H1 (cell line): ENCODE results near the gene STXBP6. TPM values are rescaled to one million over a fixed set of nuclear protein-coding genes. Genes with fewer than 3 reads are reported as not detected.

Experiments used
- CTCF ChIA-PET: fragments of 300-600 bp; sonication (Branson Sonifier 250); formaldehyde crosslinking; loops from one replicate; lab custom pipeline; 2021; ENCODE audit not compliant: partially characterized antibody; lab: Charles Lee
- POLR2A ChIA-PET: fragments of 300-600 bp; sonication (Branson Sonifier 250); formaldehyde crosslinking; loops from one replicate; lab custom pipeline; 2021; ENCODE audit warnings: inconsistent platforms; ENCODE audit not compliant: partially characterized antibody; lab: Charles Lee
- DNase-seq, 2 experiments: peaks; one replicate each; pipeline versions ENCODE4 v3.0.0 to v3.0.0-alpha.2; 2010 to 2022; ENCODE audit warnings: low spot score in 2 of 2, low read depth in 1 of 2, mixed read lengths in 1 of 2
- FAIRE-seq: peaks from 2 replicates; lab custom pipeline; 2011; peaks lifted over from hg19 to GRCh38; lab: Jason Lieb, UNC
- H2AFZ ChIP-seq: 2 replicates; pipeline ENCODE4 v1.8.1; 2012; ENCODE audit warnings: low read length, inconsistent platforms
- H2AK5ac ChIP-seq: 2 replicates; pipeline ENCODE4 v1.6.1; 2013; ENCODE audit warnings: low read depth, low read length
- H2BK120ac ChIP-seq: replicated peaks from 2 replicates; pipeline ENCODE3; 2013; ENCODE audit warnings: low read depth, low read length, inconsistent platforms
- H2BK12ac ChIP-seq: 2 replicates; pipeline ENCODE4 v1.6.1; 2013; ENCODE audit warnings: low read depth, low read length
- H2BK15ac ChIP-seq: 2 replicates; pipeline ENCODE4 v1.6.1; 2013; ENCODE audit warnings: low read length
- H2BK20ac ChIP-seq: 2 replicates; pipeline ENCODE4 v1.6.1; 2013; ENCODE audit warnings: low read length
- H2BK5ac ChIP-seq: 2 replicates; pipeline ENCODE4 v1.6.1; 2013; ENCODE audit warnings: low read depth, low read length
- H3K14ac ChIP-seq: 2 replicates; pipeline ENCODE4 v1.6.1; 2013; ENCODE audit warnings: inconsistent platforms; ENCODE audit not compliant: insufficient read length
- H3K18ac ChIP-seq: 2 replicates; pipeline ENCODE4 v1.6.1; 2013; ENCODE audit warnings: low read length; ENCODE audit errors: extremely low read depth
- H3K23ac ChIP-seq: 2 replicates; pipeline ENCODE4 v1.6.1; 2013; ENCODE audit warnings: inconsistent platforms; ENCODE audit not compliant: insufficient read length
- H3K23me2 ChIP-seq: 2 replicates; pipeline ENCODE4 v1.6.1; 2013; ENCODE audit warnings: low read depth, low read length
- H3K27ac ChIP-seq: 2 replicates; pipeline ENCODE4 v1.6.1; 2011; ENCODE audit warnings: low read depth, low read length, inconsistent platforms
- H3K27me3 ChIP-seq, 4 experiments: replicated peaks in 1 of 4; 1 replicate in 1 of 4; 2 replicates in 3 of 4; pipeline versions ENCODE4 v1.6.1 to v1.8.1; 2011 to 2013; ENCODE audit warnings: low read length in 3 of 4, mild to moderate bottlenecking in 3 of 4, inconsistent platforms in 2 of 4, mixed read lengths in 2 of 4, moderate library complexity in 1 of 4; ENCODE audit not compliant: control insufficient read depth in 3 of 4, insufficient read depth in 3 of 4; ENCODE audit errors: extremely low read depth in 1 of 4
- H3K36me3 ChIP-seq, 4 experiments: 2 replicates each; pipeline versions ENCODE4 v1.6.1 to v1.8.1; 2011 to 2013; ENCODE audit warnings: mild to moderate bottlenecking in 4 of 4, low read length in 3 of 4, moderate library complexity in 2 of 4, control low read depth in 1 of 4, inconsistent platforms in 1 of 4; ENCODE audit not compliant: insufficient read depth in 4 of 4, control insufficient read depth in 2 of 4
- H3K4ac ChIP-seq: replicated peaks from 2 replicates; pipeline ENCODE3; 2013; ENCODE audit warnings: low read length, low read depth, mixed read lengths, inconsistent platforms; ENCODE audit not compliant: insufficient read length
- H3K4me1 ChIP-seq, 4 experiments: replicated peaks in 1 of 4; 1 replicate in 1 of 4; 2 replicates in 3 of 4; pipeline versions ENCODE4 v1.6.1 to v1.8.1; 2011 to 2013; ENCODE audit warnings: low read length in 3 of 4, inconsistent platforms in 2 of 4, mixed read lengths in 1 of 4; ENCODE audit not compliant: insufficient read depth in 4 of 4, control insufficient read depth in 3 of 4
- H3K4me2 ChIP-seq, 2 experiments: 2 replicates each; pipeline versions ENCODE4 v1.6.1 to v1.8.1; 2011 to 2013; ENCODE audit warnings: low read depth in 2 of 2, low read length in 2 of 2, control low read depth in 1 of 2, inconsistent platforms in 1 of 2, mild to moderate bottlenecking in 1 of 2; ENCODE audit not compliant: insufficient read depth in 1 of 2
- H3K4me3 ChIP-seq, 4 experiments: fragments of 200-600, 300-600 bp in 1 of 4; sonication (generic), shearing (Covaris generic), sonication (Bioruptor Twin) in 1 of 4; 2 replicates each; pipeline versions ENCODE4 v1.5.1 to v1.8.1; 2011 to 2016; ENCODE audit warnings: low read length in 4 of 4, low read depth in 3 of 4, control low read depth in 2 of 4, inconsistent platforms in 2 of 4, mild to moderate bottlenecking in 2 of 4, mixed read lengths in 1 of 4, moderate library complexity in 1 of 4; ENCODE audit not compliant: insufficient read depth in 2 of 4; ENCODE audit errors: extremely low read depth in 1 of 4
- H3K56ac ChIP-seq: replicated peaks from 2 replicates; pipeline ENCODE3; 2013; ENCODE audit warnings: low read depth, mild to moderate bottlenecking, mixed read lengths, low read length, inconsistent platforms; ENCODE audit not compliant: insufficient read length
- H3K79me1 ChIP-seq: 2 replicates; pipeline ENCODE4 v1.6.1; 2013; ENCODE audit warnings: low read depth, low read length, control low read depth
- H3K79me2 ChIP-seq, 2 experiments: 2 replicates each; pipeline versions ENCODE4 v1.6.1 to v1.8.1; 2012 to 2013; ENCODE audit warnings: low read length in 2 of 2, mild to moderate bottlenecking in 2 of 2, inconsistent platforms in 1 of 2; ENCODE audit not compliant: insufficient read depth in 2 of 2, control insufficient read depth in 1 of 2
- H3K9ac ChIP-seq, 4 experiments: replicated peaks in 1 of 4; 1 replicate in 1 of 4; 2 replicates in 3 of 4; pipeline versions ENCODE4 v1.6.1 to v1.8.1; 2011 to 2013; ENCODE audit warnings: low read depth in 3 of 4, low read length in 3 of 4, control low read depth in 2 of 4, mild to moderate bottlenecking in 2 of 4, moderate library complexity in 2 of 4, inconsistent platforms in 1 of 4; ENCODE audit errors: extremely low read depth in 1 of 4
- H3K9me3 ChIP-seq, 2 experiments: 2 replicates each; pipeline versions ENCODE4 v1.6.1 to v1.8.1; 2012 to 2013; ENCODE audit warnings: mild to moderate bottlenecking in 2 of 2, moderate library complexity in 2 of 2, control low read depth in 1 of 2, inconsistent platforms in 1 of 2, low read depth in 1 of 2, low read length in 1 of 2, mixed read lengths in 1 of 2; ENCODE audit not compliant: insufficient read depth in 2 of 2
- H4K20me1 ChIP-seq, 2 experiments: replicated peaks in 1 of 2; 2 replicates each; pipeline versions ENCODE3 to v1.8.1; 2011 to 2013; ENCODE audit warnings: inconsistent platforms in 2 of 2, low read length in 2 of 2, mild to moderate bottlenecking in 1 of 2; ENCODE audit not compliant: insufficient read depth in 2 of 2, control insufficient read depth in 1 of 2
- H4K5ac ChIP-seq: 2 replicates; pipeline ENCODE4 v1.6.1; 2013; ENCODE audit warnings: low read length, low read depth, mixed read lengths, inconsistent platforms; ENCODE audit not compliant: insufficient read length
- H4K8ac ChIP-seq: 2 replicates; pipeline ENCODE4 v1.8.0; 2013; ENCODE audit warnings: mild to moderate bottlenecking, moderate library complexity, low read length, inconsistent platforms; ENCODE audit not compliant: insufficient read depth; ENCODE audit errors: extremely low read depth
- H4K91ac ChIP-seq: replicated peaks from 2 replicates; pipeline ENCODE3; 2013; ENCODE audit warnings: low read length, mixed read lengths, inconsistent platforms; ENCODE audit not compliant: insufficient read length
- EZH2 ChIP-seq: fragments of 200-600 bp; sonication (generic); IDR thresholded peaks from 2 replicates; pipeline ENCODE4 v1.7.1; 2012; ENCODE audit warnings: low read depth, mild to moderate bottlenecking, moderate library complexity, low read length, inconsistent platforms; ENCODE audit not compliant: severe bottlenecking
- TCF12 ChIP-seq: IDR thresholded peaks from 2 replicates; pipeline ENCODE4 v1.6.1; 2011; ENCODE audit warnings: low read depth, mild to moderate bottlenecking, low read length
- WGBS, 2 experiments: shearing (Covaris generic) in 1 of 2; methylation state at CpG; one replicate each; pipeline versions ENCODE4 v1.1.6 to v1.1.7; 2013 to 2015; ENCODE audit warnings: low lambda C conversion rate in 2 of 2, mixed read lengths in 2 of 2, inconsistent platforms in 1 of 2, low coverage in 1 of 2, missing lambda C conversion rate in 1 of 2; ENCODE audit not compliant: insufficient replicate concordance in 2 of 2, insufficient coverage in 1 of 2, insufficient read length in 1 of 2; ENCODE audit errors: extremely low coverage in 1 of 2, missing lambda C conversion rate in 1 of 2; 5-methylcytosine and 5-hydroxymethylcytosine counted together
- polyA plus RNA-seq, 7 experiments: library from polyadenylated mRNA; depleted of rRNA in 3 of 7; stranded (reverse) in 5 of 7; unstranded in 2 of 7; fragments of >200 nt in 5 of 7; fragments of 200-250 nt in 2 of 7; gene quantifications; 1 replicate in 5 of 7; 2 replicates in 1 of 7; 4 replicates in 1 of 7; pipeline versions ENCODE4 v1.2.1 to v1.2.3, GENCODE V29; 2011 to 2013; ENCODE audit warnings: missing spikeins in 2 of 7, mixed read lengths in 2 of 7
- total RNA-seq: library from RNA; stranded (reverse); fragmentation: NEBNext Ultra II Directional; extraction: Animal tissue kit (Norgen Biotek cat#: 25700); gene quantifications from 2 replicates; pipeline ENCODE4 v1.2.1, GENCODE V29; 2021

The STXBP6 gene
- total and polyA plus RNA-seq, 2 of the 8 experiments (the other 6 are each of a cell fraction or from before 2014, with no cell fraction given): 9.4 to 18.1 TPM

GRCh38 chr14:24941719-24942118 lies 108.2 kb downstream of the STXBP6 start:
- 80% methylated on average over 1 of the region's 1 CpG; no CpG with 5 or more reads in 1 of the 2 experiments for WGBS, 2 experiments
- Histone ChIP-seq H3K23ac (no peak overlapping the region), H3K79me1 (peaks cover 2% of the 10 kb centered on the region; the same call in 1 of the 2 replicates), H3K79me2 (no peaks in the 10 kb centered on the region), H3K4me1 (peaks cover 3 to 18% (median 12%) of the 10 kb centered on the region in 4 experiments; a peak in 5 of 7 replicates), H2BK15ac (no peak overlapping the region), H3K4me2 (peak overlapping the region in 1 of 2 experiments; percentile 31; a peak in 3 of 4 replicates), H3K14ac (no peak overlapping the region), H3K36me3 (no peaks in the 10 kb centered on the region), H3K9me3 (no peaks in the 10 kb centered on the region), H3K27ac (peak overlapping the region; percentile 37; the same call in 1 of the 2 replicates), H2BK5ac (0 out of 2 replicates have a peak overlapping the region, but pooled peaks have one; percentile 9), H3K18ac (no peak overlapping the region), H4K8ac (no peak overlapping the region), H4K91ac (peak overlapping the region; percentile 12), H3K4me3 (peak overlapping the region in 1 of 4 experiments; percentile 14; a peak in 1 of 8 replicates), H2AK5ac (no peak overlapping the region), H4K5ac (peak overlapping the region; percentile 13), H3K9ac (no peak overlapping the region; a peak in 1 of 7 replicates), H3K23me2 (no peaks in the 10 kb centered on the region), H4K20me1 (no peaks in the 10 kb centered on the region), H2BK120ac (no peak overlapping the region), H3K27me3 (no peaks in the 10 kb centered on the region), H2BK12ac (no peak overlapping the region; the same call in 1 of the 2 replicates), H2BK20ac (no peak overlapping the region), H3K56ac (no peak overlapping the region), H2AFZ (no peak overlapping the region), H3K4ac (no peak overlapping the region)
- CTCF ChIA-PET: interaction anchor here (1.1 kb wide), 2 partner anchors 9 to 13 kb away, joined by 3 to 4 read pairs; no protein-coding TSS in a partner anchor
- TF ChIP-seq TCF12 (peak; percentile 42; the same call in 1 of the 2 replicates), EZH2 (no peak)
- POLR2A ChIA-PET: no interaction called here
- peak; percentile 50 for FAIRE-seq
- DNase-seq: no peak
